ENCODE measurements around the gene SPIN4.

DNA sequence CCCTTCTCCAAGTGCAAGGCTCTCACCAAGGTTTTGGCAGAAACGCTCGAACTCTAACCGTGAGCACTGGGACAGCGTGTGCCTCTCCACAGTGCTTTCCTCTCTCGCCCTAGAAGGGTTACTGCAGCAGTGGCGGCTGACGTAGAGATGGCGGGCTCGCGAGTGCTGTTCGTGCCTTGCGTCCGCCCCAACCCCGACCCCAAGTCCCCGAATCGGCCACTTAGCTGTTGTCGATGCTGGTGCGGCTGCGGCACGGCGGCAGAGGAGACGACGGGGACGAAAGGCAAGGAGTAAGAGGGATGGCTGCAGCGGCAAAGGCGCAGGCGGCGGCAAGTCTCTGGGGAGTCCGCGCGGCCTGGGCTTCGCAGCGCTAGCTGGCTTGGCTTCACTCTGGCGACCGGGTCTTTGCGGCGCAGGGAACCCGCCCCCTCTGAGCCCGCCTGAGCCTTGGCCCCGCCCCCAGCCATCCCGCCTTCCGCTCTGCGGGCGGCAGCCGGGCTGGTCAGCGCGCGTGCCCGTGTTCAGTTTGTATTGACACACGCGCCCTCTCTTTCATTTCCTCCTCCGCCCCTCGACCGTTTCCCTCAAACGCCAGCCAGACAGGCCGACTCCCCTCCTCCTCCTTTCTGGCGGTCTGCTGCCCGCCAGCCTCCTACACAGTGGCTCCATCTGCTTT lies at the start of gene SPIN4:
- TF ChIP-seq EP300 (IDR thresholded peaks at IDR 0.05; ENCODE audit: low read length) (peak; percentile 14; the same call in 1 of the 2 replicates), POLR2A (conservative IDR thresholded peaks at IDR 0.05) (peak; percentile 75), POLR2AphosphoS5 (IDR thresholded peaks at IDR 0.05; ENCODE audit: control insufficient read depth, insufficient read depth, low read depth, low read length) (0 out of 2 replicates have a peak, but pooled peaks have one; percentile 40), ETV6 (IDR thresholded peaks at IDR 0.05; ENCODE audit: borderline replicate concordance in 1 of 2, low read depth in 2 of 2, low read length in 1 of 2) (no peak), ETV6 (CRISPR knock-in tag; IDR thresholded peaks at IDR 0.05; ENCODE audit: borderline replicate concordance) (no peak), RNF2 (IDR thresholded peaks at IDR 0.05) (no peak), EZH2 (IDR thresholded peaks at IDR 0.05; ENCODE audit: borderline replicate concordance, low read depth, low read length) (no peak)
- TF ChIP-seq, protein P1, sequence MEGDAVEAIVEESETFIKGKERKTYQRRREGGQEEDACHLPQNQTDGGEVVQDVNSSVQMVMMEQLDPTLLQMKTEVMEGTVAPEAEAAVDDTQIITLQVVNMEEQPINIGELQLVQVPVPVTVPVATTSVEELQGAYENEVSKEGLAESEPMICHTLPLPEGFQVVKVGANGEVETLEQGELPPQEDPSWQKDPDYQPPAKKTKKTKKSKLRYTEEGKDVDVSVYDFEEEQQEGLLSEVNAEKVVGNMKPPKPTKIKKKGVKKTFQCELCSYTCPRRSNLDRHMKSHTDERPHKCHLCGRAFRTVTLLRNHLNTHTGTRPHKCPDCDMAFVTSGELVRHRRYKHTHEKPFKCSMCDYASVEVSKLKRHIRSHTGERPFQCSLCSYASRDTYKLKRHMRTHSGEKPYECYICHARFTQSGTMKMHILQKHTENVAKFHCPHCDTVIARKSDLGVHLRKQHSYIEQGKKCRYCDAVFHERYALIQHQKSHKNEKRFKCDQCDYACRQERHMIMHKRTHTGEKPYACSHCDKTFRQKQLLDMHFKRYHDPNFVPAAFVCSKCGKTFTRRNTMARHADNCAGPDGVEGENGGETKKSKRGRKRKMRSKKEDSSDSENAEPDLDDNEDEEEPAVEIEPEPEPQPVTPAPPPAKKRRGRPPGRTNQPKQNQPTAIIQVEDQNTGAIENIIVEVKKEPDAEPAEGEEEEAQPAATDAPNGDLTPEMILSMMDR (IDR thresholded peaks at IDR 0.05 in 2 of 3, conservative IDR thresholded peaks at IDR 0.05 in 1 of 3; ENCODE audit: insufficient read depth in 2 of 3, low read depth in 1 of 3, low read length in 3 of 3): no peak
- TF ChIP-seq, protein P2, sequence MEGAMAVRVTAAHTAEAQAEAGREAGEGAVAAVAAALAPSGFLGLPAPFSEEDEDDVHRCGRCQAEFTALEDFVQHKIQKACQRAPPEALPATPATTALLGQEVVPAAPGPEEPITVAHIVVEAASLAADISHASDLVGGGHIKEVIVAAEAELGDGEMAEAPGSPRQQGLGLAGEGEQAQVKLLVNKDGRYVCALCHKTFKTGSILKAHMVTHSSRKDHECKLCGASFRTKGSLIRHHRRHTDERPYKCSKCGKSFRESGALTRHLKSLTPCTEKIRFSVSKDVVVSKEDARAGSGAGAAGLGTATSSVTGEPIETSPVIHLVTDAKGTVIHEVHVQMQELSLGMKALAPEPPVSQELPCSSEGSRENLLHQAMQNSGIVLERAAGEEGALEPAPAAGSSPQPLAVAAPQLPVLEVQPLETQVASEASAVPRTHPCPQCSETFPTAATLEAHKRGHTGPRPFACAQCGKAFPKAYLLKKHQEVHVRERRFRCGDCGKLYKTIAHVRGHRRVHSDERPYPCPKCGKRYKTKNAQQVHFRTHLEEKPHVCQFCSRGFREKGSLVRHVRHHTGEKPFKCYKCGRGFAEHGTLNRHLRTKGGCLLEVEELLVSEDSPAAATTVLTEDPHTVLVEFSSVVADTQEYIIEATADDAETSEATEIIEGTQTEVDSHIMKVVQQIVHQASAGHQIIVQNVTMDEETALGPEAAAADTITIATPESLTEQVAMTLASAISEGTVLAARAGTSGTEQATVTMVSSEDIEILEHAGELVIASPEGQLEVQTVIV (CRISPR knock-in tag; IDR thresholded peaks at IDR 0.05; ENCODE audit: borderline replicate concordance): no peak
- TF ChIP-seq, protein P3, sequence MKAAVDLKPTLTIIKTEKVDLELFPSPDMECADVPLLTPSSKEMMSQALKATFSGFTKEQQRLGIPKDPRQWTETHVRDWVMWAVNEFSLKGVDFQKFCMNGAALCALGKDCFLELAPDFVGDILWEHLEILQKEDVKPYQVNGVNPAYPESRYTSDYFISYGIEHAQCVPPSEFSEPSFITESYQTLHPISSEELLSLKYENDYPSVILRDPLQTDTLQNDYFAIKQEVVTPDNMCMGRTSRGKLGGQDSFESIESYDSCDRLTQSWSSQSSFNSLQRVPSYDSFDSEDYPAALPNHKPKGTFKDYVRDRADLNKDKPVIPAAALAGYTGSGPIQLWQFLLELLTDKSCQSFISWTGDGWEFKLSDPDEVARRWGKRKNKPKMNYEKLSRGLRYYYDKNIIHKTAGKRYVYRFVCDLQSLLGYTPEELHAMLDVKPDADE (conservative IDR thresholded peaks at IDR 0.05; ENCODE audit: control insufficient read depth, low read depth, low read length): no peak
